Glutamatergic neuron (in vitro differentiated cells): ENCODE measurements around the gene FAM120B. TPM values are rescaled to one million over a fixed set of nuclear protein-coding genes. Genes with fewer than 3 reads are reported as not detected.
"Not testable (repeated sequence)": the region's sequence is repeated elsewhere in the genome, so short reads cannot be mapped to it uniquely, and the experiment has no call there.

Experiments used
- DNase-seq: peaks from one replicate; pipeline ENCODE4 v3.0.0; 2022
- H3K27ac Mint-ChIP-seq: one replicate; pipeline ENCODE4 v1.8.0; 2020; ENCODE audit warnings: mild to moderate bottlenecking, mixed read lengths, inconsistent platforms; ENCODE audit not compliant: unreplicated experiment
- H3K27me3 Mint-ChIP-seq: one replicate; pipeline ENCODE4 v1.8.0; 2020; ENCODE audit warnings: mild to moderate bottlenecking, moderate library complexity, mixed read lengths, inconsistent platforms; ENCODE audit not compliant: unreplicated experiment
- H3K36me3 Mint-ChIP-seq: one replicate; pipeline ENCODE4 v1.8.0; 2020; ENCODE audit warnings: mild to moderate bottlenecking, mixed read lengths, inconsistent platforms; ENCODE audit not compliant: unreplicated experiment
- H3K4me1 Mint-ChIP-seq: one replicate; pipeline ENCODE4 v1.8.0; 2020; ENCODE audit warnings: mild to moderate bottlenecking, low read depth, mixed read lengths, inconsistent platforms; ENCODE audit not compliant: unreplicated experiment
- H3K4me3 Mint-ChIP-seq: one replicate; pipeline ENCODE4 v1.8.0; 2020; ENCODE audit warnings: mild to moderate bottlenecking, mixed read lengths, inconsistent platforms; ENCODE audit not compliant: unreplicated experiment
- H3K9me3 Mint-ChIP-seq: one replicate; pipeline ENCODE4 v1.8.0; 2020; ENCODE audit warnings: mild to moderate bottlenecking, moderate library complexity, mixed read lengths, inconsistent platforms; ENCODE audit not compliant: unreplicated experiment
- CTCF ChIP-seq: fragments of 200-600 bp; sonication (generic); IDR thresholded peaks from one replicate; pipeline ENCODE4 v1.5.0; 2021; ENCODE audit not compliant: partially characterized antibody, unreplicated experiment
- total RNA-seq: library from RNA; stranded (reverse); fragmentation: NEBNext Ultra II Directional; extraction: Animal tissue kit (Norgen Biotek cat#: 25700); gene quantifications from one replicate; pipeline ENCODE4 v1.2.1, GENCODE V29; 2021; ENCODE audit not compliant: unreplicated experiment

Gene FAM120B
- total RNA-seq, 1 donor from 2014 or later: 48.3 TPM

- Mint-ChIP-seq H3K27me3 (no peaks in the 10 kb centered on the region), H3K36me3 (no peaks in the 10 kb centered on the region), H3K4me1 (peaks cover 12% of the 10 kb centered on the region), H3K9me3 (peaks cover 3% of the 10 kb centered on the region), H3K4me3 (no peak overlapping the region), H3K27ac (no peak overlapping the region)
- TF ChIP-seq CTCF: peak; percentile 15
- no peak for DNase-seq
Measured at GRCh38 chr6:170260686-170261085, 45.9 kb upstream of the FAM120B start.

- no peak for DNase-seq
- H3K4me1 Mint-ChIP-seq: peaks cover 20% of the 10 kb centered on the region
- H3K4me3 Mint-ChIP-seq: no peak overlapping the region
- H3K27me3 Mint-ChIP-seq: peaks cover 3% of the 10 kb centered on the region
- H3K36me3 Mint-ChIP-seq: no peaks in the 10 kb centered on the region
- H3K9me3 Mint-ChIP-seq: peaks cover 4% of the 10 kb centered on the region
- H3K27ac Mint-ChIP-seq: no peak overlapping the region
- no peak for TF ChIP-seq CTCF
Measured at GRCh38 chr6:170261643-170262488, 44.7 kb upstream of the FAM120B start.

GRCh38 chr6:170262489-170263088, 44.0 kb upstream of the FAM120B start:
- DNase-seq: no peak
- H3K4me3 Mint-ChIP-seq: no peak overlapping the region
- no peak overlapping the region for H3K27ac Mint-ChIP-seq
- H3K9me3 Mint-ChIP-seq: peaks cover 4% of the 10 kb centered on the region
- peaks cover 20% of the 10 kb centered on the region for H3K4me1 Mint-ChIP-seq
- H3K27me3 Mint-ChIP-seq: peaks cover 3% of the 10 kb centered on the region
- TF ChIP-seq CTCF: no peak
- no peaks in the 10 kb centered on the region for H3K36me3 Mint-ChIP-seq

GRCh38 chr6:170263410-170263809, 43.1 kb upstream of the FAM120B start:
- no peak overlapping the region for H3K27ac Mint-ChIP-seq
- H3K36me3 Mint-ChIP-seq: no peaks in the 10 kb centered on the region
- peaks cover 24% of the 10 kb centered on the region for H3K4me1 Mint-ChIP-seq
- no peak for DNase-seq
- no peak overlapping the region for H3K4me3 Mint-ChIP-seq
- H3K27me3 Mint-ChIP-seq: peaks cover 3% of the 10 kb centered on the region
- TF ChIP-seq CTCF: no peak
- H3K9me3 Mint-ChIP-seq: peaks cover 4% of the 10 kb centered on the region

GRCh38 chr6:170264086-170264485, 42.5 kb upstream of the FAM120B start:
- Mint-ChIP-seq H3K4me1 (peaks cover 24% of the 10 kb centered on the region), H3K9me3 (peaks cover 4% of the 10 kb centered on the region), H3K4me3 (no peak overlapping the region), H3K27me3 (peaks cover 3% of the 10 kb centered on the region), H3K27ac (no peak overlapping the region), H3K36me3 (no peaks in the 10 kb centered on the region)
- DNase-seq: no peak
- no peak for TF ChIP-seq CTCF

- not testable (repeated sequence) for H3K4me3 Mint-ChIP-seq, H3K27ac Mint-ChIP-seq, H3K9me3 Mint-ChIP-seq, DNase-seq, H3K27me3 Mint-ChIP-seq, H3K36me3 Mint-ChIP-seq
- peaks cover 28% of the 10 kb centered on the region for H3K4me1 Mint-ChIP-seq
Measured at GRCh38 chr6:170264644-170265043, 41.9 kb upstream of the FAM120B start.
